ENCODE results near the gene FKBP5. TPM values are rescaled to one million over a fixed set of nuclear protein-coding genes. Genes with fewer than 3 reads are reported as not detected.

The FKBP5 gene
- total RNA-seq, 1 donor from 2014 or later = 62.4 TPM

DNA sequence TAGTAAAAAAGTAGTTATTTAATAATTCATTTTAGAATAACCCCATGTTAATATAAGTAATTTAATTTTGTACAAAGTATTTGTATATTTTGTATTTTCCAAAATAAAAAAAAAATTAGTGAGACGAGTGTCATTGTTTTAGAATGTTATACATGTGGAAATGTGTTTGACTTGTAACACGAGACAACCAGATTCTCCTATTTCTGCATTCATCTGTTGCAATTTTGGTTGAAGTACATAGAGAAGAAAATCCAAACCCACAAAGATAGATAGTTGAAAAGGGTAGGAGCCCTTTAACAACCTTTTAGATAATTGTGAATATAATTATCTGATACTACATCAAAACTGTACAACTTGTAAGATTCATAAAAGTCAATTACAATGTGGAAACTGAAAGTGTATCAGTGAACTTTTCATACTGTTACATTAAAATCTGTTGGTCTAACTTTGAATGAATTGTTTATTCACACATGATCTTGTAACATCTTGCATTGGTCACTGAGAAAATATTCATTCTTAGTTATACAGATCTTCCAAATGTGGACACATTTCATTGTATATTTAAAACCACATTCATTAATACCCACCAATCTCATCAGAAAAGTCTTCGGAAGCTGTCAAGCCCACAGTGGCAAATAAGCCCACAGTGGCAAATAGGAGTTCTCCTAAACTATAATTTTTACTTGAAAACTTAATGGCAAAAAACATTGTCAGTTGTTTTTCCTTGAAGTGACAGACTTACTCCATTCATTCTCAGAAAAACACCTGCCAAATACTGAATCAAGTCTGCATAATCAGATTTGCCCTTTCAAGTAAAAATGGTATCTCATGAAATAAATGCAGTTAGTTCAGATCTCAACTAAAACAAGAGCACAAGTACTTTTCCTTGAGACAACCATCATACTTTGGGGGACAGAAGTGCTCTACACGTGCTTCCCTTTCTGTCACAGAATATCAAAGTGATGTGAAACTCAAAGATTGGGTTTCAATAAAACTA lies 52.8 kb downstream of the FKBP5 start:
- no peak for DNase-seq (ENCODE audit: low spot score)
- H3K9me3 Mint-ChIP-seq = no peaks in the 10 kb centered on the region
- H3K4me3 Mint-ChIP-seq = peak overlapping the region; percentile 23
- intact Hi-C loops (cut with micrococcal nuclease) = no loop called here
- no peaks in the 10 kb centered on the region for H3K27me3 Mint-ChIP-seq (ENCODE audit: insufficient read depth)
- H3K27ac Mint-ChIP-seq = peak overlapping the region; percentile 83
- peaks cover 35% of the 10 kb centered on the region for H3K36me3 Mint-ChIP-seq (ENCODE audit: low read depth)
- peaks cover 34% of the 10 kb centered on the region for H3K4me1 Mint-ChIP-seq (ENCODE audit: low read depth)

DNA sequence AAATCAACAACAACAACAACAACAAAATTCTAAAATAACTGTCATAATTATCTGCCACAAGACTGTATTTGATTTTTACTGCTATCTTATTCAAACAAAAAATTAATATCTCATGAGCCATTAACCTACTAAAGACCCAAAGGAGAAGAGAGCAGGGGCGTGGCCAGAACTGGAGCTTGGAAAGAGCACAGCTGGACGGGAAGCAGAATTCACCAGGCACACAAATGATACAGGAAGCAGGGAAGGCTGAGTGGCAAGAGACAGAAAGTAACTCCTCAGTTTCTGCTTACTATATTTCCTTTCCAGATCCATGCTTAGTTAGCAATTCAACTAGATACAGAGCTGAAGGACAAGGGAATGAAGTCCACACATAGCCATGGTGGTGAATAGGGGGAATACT lies 54.4 kb downstream of the FKBP5 start:
- peaks cover 25% of the 10 kb centered on the region for H3K4me1 Mint-ChIP-seq (ENCODE audit: low read depth)
- H3K27ac Mint-ChIP-seq = no peak overlapping the region
- no peaks in the 10 kb centered on the region for H3K27me3 Mint-ChIP-seq (ENCODE audit: insufficient read depth)
- no peaks in the 10 kb centered on the region for H3K9me3 Mint-ChIP-seq
- H3K36me3 Mint-ChIP-seq (ENCODE audit: low read depth) = peaks cover 35% of the 10 kb centered on the region
- DNase-seq (ENCODE audit: low spot score) = no peak
- intact Hi-C loops (cut with micrococcal nuclease) = no loop called here
- no peak overlapping the region for H3K4me3 Mint-ChIP-seq

DNA sequence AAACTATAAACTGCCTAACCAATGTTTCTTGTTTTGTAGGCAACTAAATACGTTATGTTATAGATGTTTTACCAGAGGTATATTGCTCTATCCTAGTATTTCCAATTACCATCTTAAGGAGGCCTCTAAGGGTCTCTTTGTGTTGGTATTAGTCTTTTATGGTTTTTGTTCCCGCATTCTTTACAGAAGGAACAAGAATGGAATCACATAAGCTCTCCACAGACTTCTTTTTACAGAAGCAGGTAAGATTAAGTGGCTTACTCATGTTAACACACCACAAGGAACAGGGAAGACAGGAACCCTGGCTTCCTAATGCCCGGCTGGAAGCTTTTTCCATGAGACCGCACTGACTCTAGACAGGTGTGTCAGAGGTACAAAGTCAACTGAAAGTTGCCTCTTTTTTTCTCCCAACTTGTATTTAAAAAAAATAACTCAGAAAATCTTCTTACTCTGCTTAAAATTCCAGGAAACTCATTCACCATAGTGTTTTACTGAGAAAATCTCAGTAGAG lies 55.1 kb downstream of the FKBP5 start:
- Mint-ChIP-seq H3K9me3 (no peaks in the 10 kb centered on the region), H3K27me3 (ENCODE audit: insufficient read depth) (no peaks in the 10 kb centered on the region), H3K36me3 (ENCODE audit: low read depth) (peaks cover 32% of the 10 kb centered on the region), H3K27ac (no peak overlapping the region), H3K4me1 (ENCODE audit: low read depth) (peaks cover 23% of the 10 kb centered on the region), H3K4me3 (no peak overlapping the region)
- intact Hi-C loops (cut with micrococcal nuclease) = no loop called here
- DNase-seq (ENCODE audit: low spot score) = no peak

DNA sequence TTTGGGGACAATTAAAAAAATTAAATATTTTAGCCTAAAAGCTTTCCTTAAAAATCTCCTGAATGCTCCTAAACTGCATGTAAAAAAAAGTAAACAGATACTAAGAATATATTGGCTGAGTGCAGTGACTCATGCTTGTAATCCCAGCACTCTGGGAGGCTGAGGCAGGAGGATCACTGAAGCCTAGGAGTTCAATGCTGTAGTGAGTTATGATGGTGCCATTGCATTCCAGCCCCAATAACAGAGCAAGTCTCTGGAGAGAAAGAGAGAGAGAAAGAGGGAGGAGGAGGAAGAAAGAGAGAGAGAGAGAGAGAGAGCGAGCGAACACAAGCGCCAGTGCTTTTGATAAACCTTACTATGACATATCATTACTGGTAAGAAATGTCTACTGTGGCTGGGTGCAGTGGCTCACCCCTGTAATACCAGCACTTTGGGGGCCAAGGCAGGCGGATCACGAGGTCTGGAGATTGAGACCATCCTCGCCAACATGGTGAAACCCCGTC lies 58.8 kb downstream of the FKBP5 start:
- Mint-ChIP-seq H3K27ac (no peak overlapping the region), H3K4me3 (no peak overlapping the region), H3K9me3 (no peaks in the 10 kb centered on the region), H3K36me3 (ENCODE audit: low read depth) (peaks cover 18% of the 10 kb centered on the region), H3K27me3 (ENCODE audit: insufficient read depth) (no peaks in the 10 kb centered on the region), H3K4me1 (ENCODE audit: low read depth) (peaks cover 9% of the 10 kb centered on the region)
- DNase-seq (ENCODE audit: low spot score) = no peak
- intact Hi-C loops (cut with micrococcal nuclease) = no loop called here

DNA sequence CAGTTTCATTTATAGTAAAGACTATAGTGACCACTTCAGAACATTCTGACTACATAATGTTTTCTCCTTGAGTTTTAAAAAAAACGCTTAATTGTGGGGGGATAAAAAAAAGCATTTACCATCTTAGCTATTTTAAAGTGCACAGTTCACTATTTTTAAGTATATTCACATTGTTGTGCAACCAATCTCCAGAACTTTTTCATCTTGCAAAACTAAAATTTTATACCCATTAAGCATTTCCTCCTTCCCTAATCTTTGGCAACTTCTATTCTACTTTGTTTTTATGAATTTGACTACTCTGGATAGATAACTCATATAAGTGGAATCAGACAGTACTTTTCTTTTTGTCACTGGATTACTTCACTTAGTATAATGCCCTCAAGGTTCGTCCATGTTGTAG lies 62.3 kb downstream of the FKBP5 start:
- no peak overlapping the region for H3K4me3 Mint-ChIP-seq
- H3K27me3 Mint-ChIP-seq (ENCODE audit: insufficient read depth) = no peaks in the 10 kb centered on the region
- intact Hi-C loops (cut with micrococcal nuclease) = no loop called here
- H3K27ac Mint-ChIP-seq = peak overlapping the region; percentile 26
- peaks cover 14% of the 10 kb centered on the region for H3K36me3 Mint-ChIP-seq (ENCODE audit: low read depth)
- H3K9me3 Mint-ChIP-seq = no peaks in the 10 kb centered on the region
- peaks cover 19% of the 10 kb centered on the region for H3K4me1 Mint-ChIP-seq (ENCODE audit: low read depth)
- DNase-seq (ENCODE audit: low spot score) = no peak

DNA sequence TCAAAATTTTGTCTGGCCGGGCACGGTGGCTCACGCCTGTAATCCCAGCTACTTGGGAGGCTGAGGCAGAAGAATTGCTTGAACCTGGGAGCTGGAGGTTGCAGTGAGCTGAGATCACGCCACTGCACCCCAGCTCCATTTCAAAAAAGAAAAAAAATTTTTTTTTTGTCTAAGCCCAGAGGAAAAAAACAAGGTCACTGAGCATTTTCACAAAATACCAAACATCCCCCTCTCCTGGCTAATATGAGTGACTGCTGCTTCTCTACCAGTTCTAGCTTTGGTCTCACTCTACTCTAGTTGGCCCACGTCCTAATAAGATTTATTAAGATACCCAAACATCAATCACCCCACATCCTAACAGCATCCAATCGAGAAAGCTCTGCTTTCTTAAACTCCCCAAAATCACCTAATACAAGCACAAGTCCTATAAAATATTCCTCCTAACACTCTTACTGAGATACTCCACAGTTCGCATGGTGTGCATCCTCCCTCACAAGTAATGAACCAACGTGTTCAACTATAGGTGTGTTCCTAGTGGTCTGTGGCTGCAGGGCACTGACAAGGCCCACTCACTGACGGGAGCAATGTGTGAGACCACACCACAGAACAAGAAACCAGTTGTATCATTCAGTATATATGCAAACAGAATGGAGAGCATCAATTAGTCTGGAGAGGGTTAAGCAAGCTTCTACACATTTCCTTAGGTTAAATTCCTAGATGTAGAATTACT lies 64.2 kb downstream of the FKBP5 start:
- DNase-seq (ENCODE audit: low spot score) = no peak

DNA sequence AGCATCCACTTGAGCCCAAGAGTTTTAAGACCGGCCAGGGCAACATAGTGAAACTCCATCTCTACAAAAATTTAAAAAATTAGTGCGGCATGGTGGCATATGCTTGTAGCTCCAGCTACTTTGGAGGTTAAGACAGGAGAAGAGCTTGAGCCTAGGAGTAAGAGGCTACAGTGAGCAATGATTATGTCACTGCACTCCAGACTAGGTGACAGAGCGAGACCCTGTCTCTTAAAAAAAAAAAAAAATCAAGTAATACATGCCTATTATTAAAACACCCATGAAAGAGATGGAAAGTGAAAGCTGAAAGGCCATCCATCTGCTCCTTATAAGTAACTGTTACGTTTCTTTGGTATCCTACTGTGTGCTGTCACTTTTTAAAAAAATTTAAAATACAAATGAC lies 66.4 kb downstream of the FKBP5 start:
- Mint-ChIP-seq H3K4me3 (no peak overlapping the region), H3K36me3 (ENCODE audit: low read depth) (peaks cover 21% of the 10 kb centered on the region), H3K9me3 (no peaks in the 10 kb centered on the region), H3K4me1 (ENCODE audit: low read depth) (peaks cover 19% of the 10 kb centered on the region), H3K27me3 (ENCODE audit: insufficient read depth) (no peaks in the 10 kb centered on the region), H3K27ac (peak overlapping the region; percentile 25)
- intact Hi-C loops (cut with micrococcal nuclease) = no loop called here
- no peak for DNase-seq (ENCODE audit: low spot score)

More for the DNA sequence above, 64.2 kb downstream of the FKBP5 start:
- peaks cover 6% of the 10 kb centered on the region for H3K36me3 Mint-ChIP-seq (ENCODE audit: low read depth)
- H3K4me1 Mint-ChIP-seq (ENCODE audit: low read depth) = peaks cover 19% of the 10 kb centered on the region
- no peak overlapping the region for H3K4me3 Mint-ChIP-seq
- H3K9me3 Mint-ChIP-seq = no peaks in the 10 kb centered on the region
- peak overlapping the region; percentile 27 for H3K27ac Mint-ChIP-seq
- intact Hi-C loops (cut with micrococcal nuclease) = loop anchor here (1.0 kb wide), 2 partner anchors 41 to 112 kb away; no protein-coding TSS in a partner anchor
- no peaks in the 10 kb centered on the region for H3K27me3 Mint-ChIP-seq (ENCODE audit: insufficient read depth)

DNA sequence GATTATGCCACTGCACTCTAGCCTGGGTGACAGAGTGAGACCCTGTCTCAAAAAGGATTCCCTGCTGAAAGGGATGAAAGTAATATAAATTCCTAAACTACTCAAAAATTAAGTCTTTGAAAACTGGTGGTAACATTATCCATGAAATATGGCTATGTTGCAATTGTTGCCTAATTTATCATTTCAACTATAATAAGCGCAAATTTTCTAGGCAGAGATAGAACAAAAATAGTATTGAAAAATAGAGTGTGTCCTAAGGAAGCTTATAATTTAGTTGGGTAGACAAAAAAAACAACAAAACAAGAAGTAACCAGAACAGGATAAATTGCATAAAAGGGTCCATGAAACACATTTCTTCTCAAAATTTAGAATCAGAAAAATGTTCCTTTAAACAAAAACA lies 68.0 kb downstream of the FKBP5 start:
- Mint-ChIP-seq H3K27ac (no peak overlapping the region), H3K27me3 (ENCODE audit: insufficient read depth) (no peaks in the 10 kb centered on the region), H3K4me1 (ENCODE audit: low read depth) (peaks cover 19% of the 10 kb centered on the region), H3K9me3 (no peaks in the 10 kb centered on the region), H3K36me3 (ENCODE audit: low read depth) (peaks cover 23% of the 10 kb centered on the region), H3K4me3 (no peak overlapping the region)
- intact Hi-C loops (cut with micrococcal nuclease) = no loop called here
- no peak for DNase-seq (ENCODE audit: low spot score)

DNA sequence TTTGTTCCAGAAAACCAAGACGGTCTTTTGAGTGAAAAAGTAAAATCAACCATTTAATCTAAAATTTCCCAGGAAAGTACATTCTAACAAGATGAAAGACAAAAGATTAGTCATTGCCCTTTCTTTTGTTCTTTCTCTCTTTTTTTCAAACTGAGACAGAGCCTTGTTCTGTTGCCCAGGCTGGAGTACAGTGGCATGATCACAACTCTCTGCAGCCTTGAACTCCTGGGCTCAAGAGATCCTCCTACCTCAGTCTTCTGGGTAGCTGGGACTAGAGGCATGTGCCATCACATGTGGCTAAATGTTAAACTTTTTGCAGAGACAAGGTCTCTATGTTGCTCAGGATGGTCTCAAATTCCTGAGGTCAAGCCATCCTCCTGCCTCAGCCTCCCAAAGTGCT lies 75.0 kb downstream of the FKBP5 start:
- Mint-ChIP-seq H3K27ac (peak overlapping the region; percentile 41), H3K36me3 (ENCODE audit: low read depth) (peaks cover 61% of the 10 kb centered on the region), H3K27me3 (ENCODE audit: insufficient read depth) (no peaks in the 10 kb centered on the region), H3K4me1 (ENCODE audit: low read depth) (peaks cover 31% of the 10 kb centered on the region), H3K9me3 (peaks cover 12% of the 10 kb centered on the region), H3K4me3 (no peak overlapping the region)
- DNase-seq (ENCODE audit: low spot score) = no peak
- intact Hi-C loops (cut with micrococcal nuclease) = no loop called here

DNA sequence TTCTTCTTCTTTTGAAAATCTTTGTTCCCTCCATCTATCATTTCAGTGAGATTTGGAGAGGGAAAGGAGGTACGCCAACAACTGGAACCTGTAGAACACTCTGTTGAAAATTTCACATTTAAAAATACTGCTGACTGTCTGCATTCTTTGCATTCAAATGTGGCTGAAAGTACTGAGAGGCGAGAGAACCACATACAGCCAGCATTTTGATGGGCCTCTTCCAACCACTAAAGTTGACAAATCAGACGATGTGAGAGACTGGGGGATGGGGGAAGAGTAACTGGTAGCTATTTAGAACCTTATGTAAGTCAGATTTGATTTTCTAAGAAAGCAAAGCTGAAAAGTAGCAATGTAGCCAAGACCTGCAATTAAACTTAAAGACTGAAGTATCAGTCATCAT lies 77.5 kb downstream of the FKBP5 start:
- intact Hi-C loops (cut with micrococcal nuclease) = loop anchor here (1.0 kb wide), 1 partner anchor 9 kb away; no protein-coding TSS in a partner anchor
- Mint-ChIP-seq H3K36me3 (ENCODE audit: low read depth) (peaks cover 57% of the 10 kb centered on the region), H3K4me1 (ENCODE audit: low read depth) (peaks cover 31% of the 10 kb centered on the region), H3K9me3 (peaks cover 12% of the 10 kb centered on the region), H3K27ac (peak overlapping the region; percentile 59), H3K27me3 (ENCODE audit: insufficient read depth) (no peaks in the 10 kb centered on the region), H3K4me3 (peak overlapping the region; percentile 48)
- DNase-seq (ENCODE audit: low spot score) = no peak

DNA sequence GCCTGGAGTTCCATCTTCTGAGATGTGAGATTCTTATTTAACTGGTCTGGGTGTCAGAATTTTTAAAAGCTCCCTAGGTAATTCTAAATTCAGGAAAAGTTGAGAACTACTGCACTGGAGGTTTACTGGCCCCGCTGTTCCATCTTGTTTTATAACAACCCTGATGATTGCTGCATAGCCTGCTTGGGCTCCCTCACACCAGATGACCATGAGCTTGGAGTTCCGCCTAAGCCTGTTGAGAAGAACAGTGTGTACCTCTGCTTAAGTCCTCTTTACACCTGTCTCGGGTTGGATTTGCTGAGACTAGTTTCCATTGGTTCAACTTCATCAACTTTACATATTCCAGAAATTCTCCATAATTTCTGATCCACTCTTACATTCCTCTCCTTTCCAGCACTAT lies 77.9 kb downstream of the FKBP5 start:
- no peaks in the 10 kb centered on the region for H3K27me3 Mint-ChIP-seq (ENCODE audit: insufficient read depth)
- intact Hi-C loops (cut with micrococcal nuclease) = loop anchor here (1.0 kb wide), 1 partner anchor 9 kb away; no protein-coding TSS in a partner anchor
- H3K36me3 Mint-ChIP-seq (ENCODE audit: low read depth) = peaks cover 60% of the 10 kb centered on the region
- DNase-seq (ENCODE audit: low spot score) = no peak
- no peak overlapping the region for H3K27ac Mint-ChIP-seq
- H3K4me1 Mint-ChIP-seq (ENCODE audit: low read depth) = peaks cover 35% of the 10 kb centered on the region
- peaks cover 12% of the 10 kb centered on the region for H3K9me3 Mint-ChIP-seq
- H3K4me3 Mint-ChIP-seq = peak overlapping the region; percentile 48

DNA sequence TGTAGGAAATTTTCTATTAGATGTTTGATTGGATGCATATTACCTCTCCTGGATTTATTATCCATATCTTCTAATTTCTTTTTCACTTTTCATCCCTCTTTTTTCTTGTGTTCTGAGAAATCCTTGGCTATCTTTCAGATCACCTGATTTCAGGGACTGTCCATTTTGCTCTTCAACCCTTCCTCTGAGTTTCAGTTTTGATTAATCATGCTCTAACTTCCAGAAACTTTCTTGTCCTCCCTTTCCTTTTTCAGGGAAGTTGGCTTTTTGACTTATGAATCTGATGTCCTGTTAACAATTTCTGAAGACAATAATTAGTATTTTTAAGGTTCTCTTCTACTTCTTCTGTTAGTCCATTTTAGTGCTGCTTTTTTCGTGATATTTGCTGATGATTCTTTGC lies 79.1 kb downstream of the FKBP5 start:
- H3K9me3 Mint-ChIP-seq = peaks cover 12% of the 10 kb centered on the region
- peaks cover 57% of the 10 kb centered on the region for H3K36me3 Mint-ChIP-seq (ENCODE audit: low read depth)
- H3K4me3 Mint-ChIP-seq = no peak overlapping the region
- DNase-seq (ENCODE audit: low spot score) = no peak
- no peaks in the 10 kb centered on the region for H3K27me3 Mint-ChIP-seq (ENCODE audit: insufficient read depth)
- no peak overlapping the region for H3K27ac Mint-ChIP-seq
- intact Hi-C loops (cut with micrococcal nuclease) = no loop called here
- H3K4me1 Mint-ChIP-seq (ENCODE audit: low read depth) = peaks cover 37% of the 10 kb centered on the region
